Loucy (cell line): ENCODE results near the gene ZNF609.

Experiments used
- H2AFZ ChIP-seq: fragments of 200-600 bp; sonication (generic); 2 replicates; pipeline ENCODE4 v1.6.0; 2016; ENCODE audit warnings: antibody characterized with exemption, mild to moderate bottlenecking, low read length, moderate library complexity
- H3F3A ChIP-seq: fragments of 200-600 bp; 2 replicates; pipeline ENCODE4 v1.6.0; 2016; ENCODE audit warnings: antibody characterized with exemption, low read depth, mild to moderate bottlenecking
- H3K27me3 ChIP-seq: fragments of 200-600 bp; sonication (generic); 2 replicates; pipeline ENCODE4 v1.6.1; 2014; ENCODE audit warnings: low read length, mild to moderate bottlenecking; ENCODE audit not compliant: insufficient read depth, poor library complexity, severe bottlenecking
- H3K36me3 ChIP-seq: fragments of 200-600 bp; sonication (generic); 2 replicates; pipeline ENCODE4 v1.6.1; 2016; ENCODE audit warnings: low read length; ENCODE audit not compliant: insufficient read depth
- H3K4me1 ChIP-seq: fragments of 200-600 bp; sonication (generic); 2 replicates; pipeline ENCODE4 v1.5.1; 2014; ENCODE audit warnings: low read length, mild to moderate bottlenecking; ENCODE audit not compliant: insufficient read depth, poor library complexity, severe bottlenecking
- H3K4me2 ChIP-seq: fragments of 200-600 bp; sonication (generic); 2 replicates; pipeline ENCODE4 v1.6.0; 2014; ENCODE audit warnings: antibody characterized with exemption, low read length, low read depth, mild to moderate bottlenecking; ENCODE audit not compliant: poor library complexity, severe bottlenecking
- H3K4me3 ChIP-seq: fragments of 200-600 bp; sonication (generic); 2 replicates; pipeline ENCODE4 v1.5.1; 2014; ENCODE audit warnings: low read length, mild to moderate bottlenecking, mixed read lengths; ENCODE audit not compliant: poor library complexity, severe bottlenecking
- H3K79me2 ChIP-seq: fragments of 200-600 bp; sonication (generic); 2 replicates; pipeline ENCODE4 v1.6.1; 2014; ENCODE audit warnings: low read length; ENCODE audit not compliant: insufficient read depth
- H3K9ac ChIP-seq: fragments of 200-600 bp; sonication (generic); 2 replicates; pipeline ENCODE4 v1.6.0; 2014; ENCODE audit warnings: mild to moderate bottlenecking, low read depth, low read length, moderate library complexity; ENCODE audit not compliant: poor library complexity, severe bottlenecking
- H3K9me2 ChIP-seq: fragments of 200-600 bp; sonication (generic); replicated peaks from 2 replicates; pipeline ENCODE4 v1.6.1; 2016; ENCODE audit warnings: low read depth, low read length, mixed read lengths
- H3K9me3 ChIP-seq: fragments of 200-600 bp; sonication (generic); 2 replicates; pipeline ENCODE4 v1.6.1; 2014; ENCODE audit warnings: mild to moderate bottlenecking, antibody characterized with exemption, low read length, low read depth; ENCODE audit not compliant: insufficient read depth
- H4K20me1 ChIP-seq: fragments of 200-600 bp; sonication (generic); 2 replicates; pipeline ENCODE4 v1.6.0; 2014; ENCODE audit warnings: antibody characterized with exemption, low read length, mild to moderate bottlenecking; ENCODE audit not compliant: insufficient read depth, poor library complexity, severe bottlenecking
- CTCF ChIP-seq: fragments of 200-600 bp; sonication (generic); conservative IDR thresholded peaks from 2 replicates; pipeline ENCODE4 v1.5.1; 2014; ENCODE audit warnings: mild to moderate bottlenecking, antibody characterized with exemption, low read length
- EZH2phosphoT487 ChIP-seq: fragments of 200-600 bp; IDR thresholded peaks from 2 replicates; pipeline ENCODE4 v1.6.1; 2018; ENCODE audit warnings: antibody characterized with exemption, mild to moderate bottlenecking, moderate library complexity, borderline replicate concordance

ZNF609 gene, protein sequence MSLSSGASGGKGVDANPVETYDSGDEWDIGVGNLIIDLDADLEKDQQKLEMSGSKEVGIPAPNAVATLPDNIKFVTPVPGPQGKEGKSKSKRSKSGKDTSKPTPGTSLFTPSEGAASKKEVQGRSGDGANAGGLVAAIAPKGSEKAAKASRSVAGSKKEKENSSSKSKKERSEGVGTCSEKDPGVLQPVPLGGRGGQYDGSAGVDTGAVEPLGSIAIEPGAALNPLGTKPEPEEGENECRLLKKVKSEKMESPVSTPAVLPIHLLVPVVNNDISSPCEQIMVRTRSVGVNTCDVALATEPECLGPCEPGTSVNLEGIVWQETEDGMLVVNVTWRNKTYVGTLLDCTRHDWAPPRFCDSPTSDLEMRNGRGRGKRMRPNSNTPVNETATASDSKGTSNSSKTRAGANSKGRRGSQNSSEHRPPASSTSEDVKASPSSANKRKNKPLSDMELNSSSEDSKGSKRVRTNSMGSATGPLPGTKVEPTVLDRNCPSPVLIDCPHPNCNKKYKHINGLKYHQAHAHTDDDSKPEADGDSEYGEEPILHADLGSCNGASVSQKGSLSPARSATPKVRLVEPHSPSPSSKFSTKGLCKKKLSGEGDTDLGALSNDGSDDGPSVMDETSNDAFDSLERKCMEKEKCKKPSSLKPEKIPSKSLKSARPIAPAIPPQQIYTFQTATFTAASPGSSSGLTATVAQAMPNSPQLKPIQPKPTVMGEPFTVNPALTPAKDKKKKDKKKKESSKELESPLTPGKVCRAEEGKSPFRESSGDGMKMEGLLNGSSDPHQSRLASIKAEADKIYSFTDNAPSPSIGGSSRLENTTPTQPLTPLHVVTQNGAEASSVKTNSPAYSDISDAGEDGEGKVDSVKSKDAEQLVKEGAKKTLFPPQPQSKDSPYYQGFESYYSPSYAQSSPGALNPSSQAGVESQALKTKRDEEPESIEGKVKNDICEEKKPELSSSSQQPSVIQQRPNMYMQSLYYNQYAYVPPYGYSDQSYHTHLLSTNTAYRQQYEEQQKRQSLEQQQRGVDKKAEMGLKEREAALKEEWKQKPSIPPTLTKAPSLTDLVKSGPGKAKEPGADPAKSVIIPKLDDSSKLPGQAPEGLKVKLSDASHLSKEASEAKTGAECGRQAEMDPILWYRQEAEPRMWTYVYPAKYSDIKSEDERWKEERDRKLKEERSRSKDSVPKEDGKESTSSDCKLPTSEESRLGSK (N-terminal part only)

GRCh38 chr15:64460206-64460723 is at the start of gene ZNF609:
Gene ZNF609 (plus strand): TSS chr15:64460578. CDS start chr15:64499420, 38,842 bp downstream.
- peak within 1 kb of the TSS; percentile 83 for H3K4me2 ChIP-seq
- H3K4me3 ChIP-seq = peak within 1 kb of the TSS; percentile 78
- H3K9ac ChIP-seq = peak within 1 kb of the TSS; percentile 77
- peaks cover 49% of the 10 kb centered on the region for H3K79me2 ChIP-seq
- H4K20me1 ChIP-seq = peaks cover 32% of the 10 kb centered on the region
- H3K4me1 ChIP-seq = peaks cover 74% of the 10 kb centered on the region
- no peaks in the 10 kb centered on the region for H3K9me2 ChIP-seq
- peak within 1 kb of the TSS; percentile 92 for H2AFZ ChIP-seq
- no peaks in the 10 kb centered on the region for H3K27me3 ChIP-seq
- no peaks in the 10 kb centered on the region for H3K36me3 ChIP-seq
- TF ChIP-seq EZH2phosphoT487 = no peak
- H3F3A ChIP-seq = no peaks in the 10 kb centered on the region
- H3K9me3 ChIP-seq = no peaks in the 10 kb centered on the region

GRCh38 chr15:64412216-64412615 is 48.2 kb upstream of the ZNF609 start:
- Histone ChIP-seq H3F3A (no peaks in the 10 kb centered on the region), H3K9ac (no peak overlapping the region), H3K9me2 (no peaks in the 10 kb centered on the region), H3K36me3 (peaks cover 25% of the 10 kb centered on the region; the same call in 1 of the 2 replicates), H3K27me3 (no peaks in the 10 kb centered on the region), H4K20me1 (no peaks in the 10 kb centered on the region), H3K4me3 (no peak overlapping the region), H2AFZ (no peak overlapping the region), H3K4me1 (no peaks in the 10 kb centered on the region), H3K79me2 (no peaks in the 10 kb centered on the region), H3K9me3 (no peaks in the 10 kb centered on the region), H3K4me2 (no peak overlapping the region)
- no peak for TF ChIP-seq CTCF
- no peak for TF ChIP-seq EZH2phosphoT487

GRCh38 chr15:64422697-64423096 is 37.7 kb upstream of the ZNF609 start:
- no peaks in the 10 kb centered on the region for H3K27me3 ChIP-seq
- H3F3A ChIP-seq = no peaks in the 10 kb centered on the region
- H3K4me2 ChIP-seq = no peak overlapping the region
- H3K79me2 ChIP-seq = no peaks in the 10 kb centered on the region
- H3K4me3 ChIP-seq = no peak overlapping the region
- no peaks in the 10 kb centered on the region for H3K9me2 ChIP-seq
- H3K4me1 ChIP-seq = peaks cover 8% of the 10 kb centered on the region
- H3K9ac ChIP-seq = no peak overlapping the region
- no peaks in the 10 kb centered on the region for H4K20me1 ChIP-seq
- TF ChIP-seq EZH2phosphoT487 (no peak), CTCF (no peak)
- H3K36me3 ChIP-seq = peaks cover 28% of the 10 kb centered on the region; the same call in 1 of the 2 replicates
- H2AFZ ChIP-seq = no peak overlapping the region
- no peaks in the 10 kb centered on the region for H3K9me3 ChIP-seq
